T-helper 22 cell (primary cell): ENCODE data around the gene UPF1.
"Not testable (repeated sequence)": the region's sequence is repeated elsewhere in the genome, so short reads cannot be mapped to it uniquely, and the experiment has no call there.

ENCODE experiments used
- DNase-seq: peaks from one replicate; pipeline ENCODE4 v3.0.0-alpha.2; 2020; ENCODE audit warnings: low read depth

Gene UPF1

DNA sequence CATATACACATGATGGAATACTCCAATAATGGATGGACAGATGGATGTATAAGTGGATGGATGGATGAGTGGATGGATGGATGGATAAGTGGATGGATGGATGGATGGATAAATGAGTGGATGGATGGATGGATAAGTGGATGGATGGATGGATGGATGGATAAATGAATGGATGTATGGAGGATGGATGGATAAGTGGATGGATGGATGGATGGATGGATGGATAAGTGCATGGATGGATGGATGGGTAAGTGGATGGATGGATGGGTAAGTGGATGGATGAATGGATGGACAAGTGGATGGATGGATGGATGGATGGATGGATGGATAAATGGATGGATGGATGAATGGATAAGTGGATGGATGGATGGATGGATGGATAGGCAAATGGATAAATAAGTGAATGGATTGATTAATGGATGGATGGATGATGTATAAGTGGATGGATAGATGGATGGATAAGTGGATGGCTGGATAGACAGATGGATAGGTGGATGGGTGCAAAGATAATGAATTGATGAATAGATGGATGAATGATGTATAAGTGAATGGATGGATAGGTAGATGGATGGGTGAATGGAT is 32.3 kb upstream of the UPF1 start:
- no peak for DNase-seq

DNA sequence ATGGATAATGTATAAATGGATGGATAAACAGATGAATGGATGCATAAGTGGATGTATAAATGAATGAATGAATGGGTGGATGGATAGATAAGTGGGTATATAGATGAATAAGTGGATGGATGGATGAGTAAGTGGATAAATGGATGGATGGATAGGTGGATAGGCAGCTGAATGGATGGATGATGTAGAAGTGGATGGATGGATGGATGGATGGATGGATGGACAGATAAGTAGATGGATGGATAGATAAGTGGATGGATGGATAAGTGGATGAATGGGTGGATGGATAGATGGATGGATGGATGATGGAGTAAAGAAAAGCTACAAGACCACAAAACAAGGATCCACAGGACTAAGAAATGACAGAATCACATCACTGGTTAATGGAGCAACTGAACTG is 31.7 kb upstream of the UPF1 start:
- DNase-seq, result no peak

DNA sequence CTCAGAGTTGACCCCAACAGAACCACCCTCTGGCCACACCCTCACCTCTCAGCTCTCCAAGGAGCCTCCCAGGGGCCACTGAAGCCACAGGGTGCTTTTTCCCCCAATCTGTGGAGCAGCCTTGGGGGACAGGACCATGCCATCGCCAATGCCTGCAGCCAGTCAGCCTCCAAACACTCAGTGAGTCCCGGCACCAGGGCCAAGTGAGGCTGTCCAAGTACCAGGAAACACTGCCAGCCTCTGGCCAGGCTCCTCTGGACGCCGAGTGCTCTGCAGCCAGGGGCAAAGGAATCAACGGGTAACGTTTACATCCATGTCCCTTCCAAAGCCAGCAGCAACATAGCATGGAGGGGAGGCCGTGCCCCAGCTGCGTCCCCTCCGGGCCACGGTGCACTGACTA is 31.1 kb upstream of the UPF1 start:
- DNase-seq, result no peak

DNA sequence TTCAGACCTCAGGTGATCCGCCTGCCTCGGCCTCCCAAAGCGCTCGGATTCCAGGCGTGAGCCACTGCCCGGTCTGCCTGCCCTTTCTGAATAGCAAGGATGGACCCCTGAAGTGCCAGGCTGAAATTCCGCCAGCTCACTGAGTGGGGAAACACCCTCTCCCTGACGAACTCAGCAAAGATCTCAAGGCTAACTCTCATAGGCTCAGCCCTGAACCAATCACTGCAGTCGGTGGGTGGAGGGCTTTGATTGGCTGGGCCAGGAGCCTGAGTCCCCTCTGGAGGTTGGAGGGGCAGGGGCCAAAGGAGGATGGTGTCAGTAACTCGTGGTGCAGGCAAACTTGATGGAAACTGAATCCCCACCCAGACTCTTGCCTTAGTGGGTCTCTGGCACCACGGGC is 29.4 kb upstream of the UPF1 start:
- DNase-seq, result no peak

DNA sequence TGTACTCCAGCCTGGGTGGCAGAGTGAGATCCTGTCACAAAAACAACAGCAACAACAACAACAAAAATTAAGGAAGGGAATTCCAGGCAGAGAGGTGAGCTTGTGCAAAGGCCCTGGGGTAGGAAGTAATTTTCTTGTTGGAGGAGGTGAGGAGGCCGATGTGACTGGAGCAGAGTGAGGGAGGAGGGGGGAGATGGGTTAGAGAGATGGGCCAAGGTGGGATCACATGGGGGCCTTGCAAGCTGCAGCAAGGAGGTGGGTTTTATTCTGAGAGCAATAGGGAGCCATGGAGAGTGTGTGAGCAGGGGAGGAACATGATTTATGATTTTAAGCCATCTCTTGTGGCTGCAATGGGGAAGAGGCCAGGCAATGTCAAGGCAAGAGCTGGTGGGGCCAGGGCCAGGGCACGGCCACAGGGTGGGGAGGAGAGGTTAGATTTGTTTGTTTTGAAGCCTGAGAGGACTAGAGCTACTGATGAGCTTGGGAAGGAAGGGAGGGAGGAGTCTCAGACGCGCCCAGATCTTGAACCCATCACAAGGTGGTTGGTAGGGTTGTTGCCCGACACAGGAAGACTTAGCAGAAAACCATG is 28.1 kb upstream of the UPF1 start:
- no peak for DNase-seq

DNA sequence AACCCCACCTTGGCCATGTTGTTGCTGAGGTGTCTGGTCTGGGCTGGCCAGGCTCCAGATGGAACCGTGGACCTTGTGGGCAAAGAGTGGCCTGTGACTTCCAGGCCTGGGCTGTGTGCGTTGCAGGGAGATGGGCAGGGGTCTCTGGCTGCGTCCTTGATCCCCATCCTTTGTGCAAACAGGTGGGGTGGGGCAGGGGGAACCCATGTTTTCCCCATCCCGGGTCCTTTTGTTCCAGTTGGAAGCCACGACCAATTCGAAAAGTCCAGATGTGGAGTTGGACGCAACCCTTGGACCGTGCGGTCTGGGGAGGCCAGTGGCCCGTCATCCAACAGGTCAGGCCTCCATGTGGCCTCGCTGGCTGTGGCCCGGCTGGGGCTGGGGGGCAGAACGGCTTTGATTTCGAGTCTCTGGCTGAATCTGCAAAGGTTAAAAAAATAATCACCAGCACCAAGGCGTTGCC is 27.6 kb upstream of the UPF1 start:
- no peak for DNase-seq

DNA sequence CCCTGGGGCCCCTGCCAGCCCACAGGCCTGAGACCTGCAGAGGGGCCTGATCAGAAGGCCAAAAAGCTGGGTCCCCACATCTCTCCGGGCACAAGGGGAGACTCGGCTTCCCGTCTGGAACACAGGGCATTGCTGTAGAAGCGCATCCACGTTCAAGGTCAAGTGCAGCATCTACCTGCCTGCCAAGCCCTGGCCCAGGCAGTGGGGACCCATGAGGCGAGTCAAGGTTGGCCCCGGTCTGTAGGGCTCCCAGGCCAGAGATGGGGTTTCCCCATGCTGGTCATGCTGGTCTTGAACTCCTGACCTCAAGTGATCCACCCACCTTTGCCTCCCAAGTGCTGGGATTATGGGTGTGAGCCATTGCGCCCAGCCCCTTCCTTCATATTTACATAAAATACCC is 27.1 kb upstream of the UPF1 start:
- no peak for DNase-seq

DNA sequence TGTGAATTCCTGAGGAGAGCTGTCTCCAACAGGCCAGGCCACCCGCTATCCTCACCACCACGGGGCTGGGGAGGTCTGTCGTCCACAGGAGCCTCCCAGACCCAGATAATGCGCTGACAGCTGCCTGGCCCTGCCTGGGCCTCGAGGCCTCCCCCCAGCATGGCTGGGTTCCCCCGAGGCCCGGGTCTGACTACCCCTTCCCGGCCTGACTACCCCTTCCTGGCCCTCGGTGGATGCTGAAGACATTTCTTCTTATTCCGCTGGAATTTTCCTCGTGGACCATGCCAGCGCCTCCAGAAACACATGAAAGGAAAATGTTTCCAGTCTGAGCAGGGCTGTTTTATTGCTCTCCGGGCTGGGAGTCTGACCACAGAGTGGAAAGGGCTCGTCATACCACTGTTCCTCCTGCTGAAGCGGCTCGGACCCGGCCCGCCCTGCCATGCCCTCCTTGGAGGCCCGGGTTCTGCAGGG is 23.9 kb upstream of the UPF1 start:
- DNase-seq, result no peak

DNA sequence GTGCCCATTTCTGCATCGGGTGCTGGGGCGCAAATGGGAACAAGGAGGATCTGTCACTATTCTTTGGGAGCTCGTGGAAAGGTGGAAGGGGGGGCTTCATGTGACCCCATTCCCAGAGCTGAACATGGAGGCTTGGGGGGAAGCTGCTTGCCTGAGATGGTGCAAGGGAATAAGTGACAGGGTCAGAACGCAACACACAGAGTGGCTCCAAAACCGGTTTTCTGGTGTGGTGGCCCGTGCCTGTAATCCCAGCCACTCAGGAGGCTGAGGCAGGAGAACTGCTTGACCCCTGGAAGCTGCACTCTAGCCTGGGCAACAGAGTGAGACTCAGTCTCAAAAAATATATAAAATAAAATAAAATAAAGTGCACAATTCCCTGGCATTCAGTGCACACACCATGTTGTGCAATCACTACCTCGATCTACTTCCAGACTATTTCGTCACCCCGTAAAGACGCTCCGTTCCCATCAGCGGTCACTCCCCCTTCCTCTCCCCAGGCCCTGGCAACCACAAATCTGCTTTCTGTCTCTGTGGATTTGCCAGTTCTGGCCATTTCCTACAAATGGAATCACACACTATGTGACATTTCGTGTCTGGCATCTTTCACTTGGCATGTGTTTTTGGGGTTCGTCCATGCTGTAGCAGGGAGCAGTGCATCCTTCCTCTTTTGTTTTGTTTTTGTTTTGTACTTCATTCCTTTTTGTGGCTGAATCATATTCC is 22.4 kb upstream of the UPF1 start:
- DNase-seq, result no peak

DNA sequence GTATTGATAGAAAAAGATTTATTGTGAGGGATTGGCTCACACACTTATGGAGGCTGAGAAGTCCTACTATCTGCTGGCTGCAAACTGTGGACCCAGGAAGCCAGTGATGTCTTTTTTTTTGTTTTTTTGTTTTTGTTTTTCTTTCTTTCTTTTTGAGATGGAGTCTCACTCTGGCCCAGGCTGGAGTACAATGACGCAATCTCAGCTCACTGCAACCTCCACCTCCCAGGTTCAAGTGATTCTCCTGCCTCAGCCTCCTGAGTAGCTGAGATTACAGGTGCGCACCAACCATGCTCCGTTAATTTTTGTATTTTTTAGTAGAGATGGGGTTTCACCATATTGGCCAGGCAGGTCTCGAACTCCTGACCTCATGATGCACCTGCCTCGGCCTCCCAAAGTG is 20.1 kb upstream of the UPF1 start:
- DNase-seq, result not testable (repeated sequence)

DNA sequence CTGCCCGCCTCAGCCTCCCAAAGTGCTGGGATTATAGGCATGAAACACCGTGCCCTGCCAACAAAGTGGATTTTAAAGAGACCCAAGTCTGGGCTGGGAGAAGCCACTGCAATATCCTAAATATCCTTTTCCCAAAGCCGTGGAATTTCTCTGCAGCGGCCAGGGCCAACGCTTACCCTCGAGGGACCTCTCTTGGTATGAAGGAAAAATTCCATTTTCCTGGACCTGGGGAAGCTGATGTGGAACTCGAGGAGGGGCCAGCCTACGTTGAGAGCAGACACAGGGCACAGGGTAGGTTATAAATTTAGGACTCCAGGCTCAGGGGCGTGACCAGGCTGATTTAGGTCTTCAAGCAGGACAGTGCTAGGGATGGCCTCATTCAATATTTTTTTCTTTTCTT is 17.7 kb upstream of the UPF1 start:
- DNase-seq, result no peak

DNA sequence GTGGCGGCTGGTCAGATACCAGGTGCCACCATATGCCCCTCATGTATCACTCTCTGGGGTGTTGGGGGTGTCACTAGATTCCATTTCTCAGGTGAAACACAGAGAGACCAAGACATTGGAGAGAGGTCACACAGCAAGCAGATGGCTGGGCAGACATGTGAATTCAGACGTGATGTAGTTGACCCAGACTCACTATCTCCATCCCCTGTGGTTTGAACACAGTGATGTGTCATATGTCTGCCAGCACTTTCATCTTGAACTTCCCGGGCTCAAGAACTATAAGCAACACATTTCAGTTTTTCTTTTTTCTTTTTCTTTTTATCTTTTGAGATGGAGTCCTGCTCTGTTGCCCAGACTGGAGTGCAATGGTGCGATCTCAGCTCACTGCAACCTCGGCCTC is 16.1 kb upstream of the UPF1 start:
- DNase-seq, result no peak

DNA sequence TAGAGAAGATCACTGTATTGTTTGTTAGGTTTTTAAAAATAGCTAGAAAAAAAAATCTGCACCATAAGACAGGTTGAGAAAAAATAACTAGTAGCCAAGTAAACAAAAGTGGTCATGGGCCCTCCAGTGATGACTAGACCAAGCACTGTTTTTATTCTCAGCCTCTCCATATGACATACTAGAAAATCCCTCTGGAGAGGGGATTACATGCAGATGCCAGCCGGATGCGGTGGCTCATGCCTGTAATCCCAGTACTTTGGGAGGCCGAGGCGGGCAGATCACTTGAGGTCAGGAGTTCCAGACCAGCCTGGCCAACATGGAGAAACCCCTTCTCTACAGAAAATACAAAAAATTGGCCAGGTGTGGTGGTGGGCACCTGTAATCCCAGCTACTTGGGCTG is 15.1 kb upstream of the UPF1 start:
- DNase-seq, result not testable (repeated sequence)

DNA sequence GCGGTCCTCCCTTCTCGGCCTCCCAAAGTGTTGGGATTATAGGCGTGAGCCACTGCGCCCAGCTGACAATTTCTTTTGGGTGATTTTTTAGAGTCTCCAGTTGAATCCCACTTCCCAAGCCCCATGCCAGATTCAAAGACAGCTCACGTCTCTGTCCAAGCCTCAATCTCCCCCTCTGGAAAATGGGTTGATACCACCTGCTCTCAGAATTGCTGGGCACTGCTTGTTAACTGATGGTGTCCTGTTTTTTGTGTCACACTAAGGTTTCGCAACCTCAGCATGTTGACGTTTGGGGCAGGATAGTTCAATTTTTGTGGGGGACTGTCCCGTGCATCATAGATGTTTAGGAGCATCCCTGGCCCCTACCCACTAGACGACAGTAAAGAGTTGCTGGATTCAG is 14.2 kb upstream of the UPF1 start:
- no peak for DNase-seq

DNA sequence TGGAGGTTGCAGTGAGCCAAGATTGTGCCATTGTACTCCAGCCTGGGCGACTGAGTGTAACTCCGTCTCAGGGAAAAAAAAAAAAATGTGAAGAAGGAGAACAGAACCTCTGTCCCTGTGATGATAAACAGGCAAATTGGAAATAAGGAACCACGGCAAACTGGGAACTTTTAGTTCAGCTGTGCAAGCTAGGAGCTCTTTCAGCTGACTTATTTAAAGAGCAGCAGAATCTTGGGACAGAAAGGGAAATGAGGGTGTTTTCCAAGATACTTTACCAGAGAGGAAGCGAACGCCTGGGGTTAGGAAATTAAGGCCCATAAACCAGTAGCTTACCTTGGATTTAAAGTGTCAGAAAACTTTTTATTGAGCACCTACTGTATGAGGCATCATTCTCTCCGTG is 3.0 kb upstream of the UPF1 start:
- no peak for DNase-seq

DNA sequence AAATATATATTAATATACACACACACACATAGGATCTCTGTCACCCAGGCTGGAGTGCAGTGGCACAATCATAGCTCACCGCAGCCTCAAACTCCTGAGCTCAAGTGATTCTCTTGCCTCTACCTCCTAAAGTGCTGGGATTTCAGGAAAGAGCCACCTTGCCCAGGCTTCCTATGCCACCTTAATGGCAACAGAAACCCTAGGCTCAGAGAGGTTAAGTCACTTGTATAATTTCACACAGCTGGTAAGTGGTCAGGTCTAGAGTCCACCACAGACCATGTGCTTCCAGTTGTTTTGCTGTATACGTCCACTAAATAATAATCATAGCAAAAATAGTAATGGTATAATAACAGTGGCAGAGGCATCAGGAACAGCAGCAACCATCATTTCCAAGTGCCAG is 1.3 kb upstream of the UPF1 start:
- no peak for DNase-seq

DNA sequence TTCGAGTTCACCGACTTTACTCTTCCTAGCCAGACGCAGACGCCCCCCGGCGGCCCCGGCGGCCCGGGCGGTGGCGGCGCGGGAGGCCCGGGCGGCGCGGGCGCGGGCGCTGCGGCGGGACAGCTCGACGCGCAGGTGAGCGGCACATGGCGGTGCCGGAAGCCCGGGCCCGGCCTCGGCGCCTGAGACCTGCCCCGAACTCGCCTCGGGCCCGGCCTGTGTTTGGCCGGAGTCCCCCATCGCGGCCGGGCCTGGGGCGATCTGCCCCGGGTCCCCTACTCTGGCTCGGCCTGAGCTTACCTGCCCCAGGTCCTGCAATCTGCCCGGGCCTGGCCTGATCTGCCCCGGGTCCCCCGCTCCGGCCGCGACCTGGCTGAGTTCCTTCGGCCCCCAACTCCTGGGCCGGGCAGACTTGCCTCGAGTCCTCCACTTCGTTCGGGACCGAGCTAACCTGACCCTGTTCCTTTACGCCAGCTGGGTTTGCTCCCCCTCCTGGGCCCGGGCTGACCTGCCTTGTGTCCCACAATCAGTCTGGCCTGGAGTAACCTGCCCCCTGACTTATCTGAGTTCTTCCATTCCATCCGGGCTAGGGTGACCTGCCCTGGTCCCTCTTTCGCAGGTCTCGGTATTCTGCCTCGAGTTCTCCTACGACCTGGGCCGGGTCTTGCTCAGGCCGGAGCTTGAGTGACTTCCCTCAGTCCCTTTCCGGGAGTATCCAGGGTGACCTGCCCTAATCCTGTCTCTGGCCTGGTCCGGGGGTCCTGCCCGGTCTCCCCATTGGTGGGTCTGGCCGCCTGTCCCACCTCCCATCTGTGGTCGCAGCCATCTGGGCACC is 764 bp downstream of the UPF1 start:
- DNase-seq, result no peak

DNA sequence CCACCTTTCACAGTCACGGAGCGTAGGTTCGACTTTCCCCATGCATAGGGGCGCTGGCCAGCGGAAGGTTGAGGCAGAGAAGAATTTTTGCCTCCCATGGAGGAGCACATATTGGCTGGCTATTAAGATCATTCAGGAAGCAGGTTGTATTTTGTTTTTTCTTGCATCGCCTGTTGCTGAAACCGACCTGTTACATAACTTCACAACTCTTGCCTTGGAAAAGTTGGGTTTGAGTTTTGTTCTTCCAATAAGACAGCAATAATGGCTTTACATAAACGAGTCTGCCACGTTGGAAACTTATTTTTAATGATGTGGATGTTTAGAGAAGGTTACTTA is 1.4 kb downstream of the UPF1 start:
- DNase-seq, result no peak

DNA sequence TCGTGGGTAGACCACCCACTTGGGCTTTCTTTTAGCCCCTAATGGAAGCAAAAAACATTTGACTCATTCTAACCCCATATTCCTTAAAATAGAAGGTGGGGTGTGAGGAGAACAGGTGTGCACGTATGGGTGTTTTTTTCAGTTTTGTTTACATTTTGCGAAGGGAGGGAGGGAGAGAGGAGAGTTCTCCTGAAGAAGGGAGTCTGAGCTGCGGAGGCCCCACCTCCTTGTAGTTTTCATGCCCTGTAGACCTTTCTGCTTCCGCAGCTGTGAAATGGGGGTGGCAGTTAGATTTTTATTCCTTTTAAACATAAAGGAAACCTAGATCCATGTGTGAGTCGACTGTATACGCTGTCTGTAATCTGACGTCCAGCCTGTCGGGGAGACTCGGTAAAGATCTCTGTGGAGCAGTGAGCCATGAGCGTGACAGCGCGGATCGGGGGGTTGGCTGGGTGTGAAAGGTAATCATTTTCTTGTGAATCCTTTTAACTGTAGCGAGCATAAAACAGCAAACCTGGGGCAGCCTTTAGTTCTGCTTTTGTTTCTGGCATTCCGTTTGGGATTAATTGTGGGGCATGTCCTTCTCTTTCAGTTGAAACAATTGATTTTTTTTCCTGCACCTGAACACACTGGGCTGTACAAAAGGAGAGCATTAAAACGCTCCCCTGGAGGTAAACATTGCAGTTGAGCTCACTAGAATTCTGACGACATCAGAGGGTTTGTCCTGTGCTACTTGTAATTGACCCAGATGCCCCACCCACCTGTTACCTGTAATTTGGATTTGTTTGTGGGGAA is 2.3 kb downstream of the UPF1 start:
- DNase-seq, result no peak

DNA sequence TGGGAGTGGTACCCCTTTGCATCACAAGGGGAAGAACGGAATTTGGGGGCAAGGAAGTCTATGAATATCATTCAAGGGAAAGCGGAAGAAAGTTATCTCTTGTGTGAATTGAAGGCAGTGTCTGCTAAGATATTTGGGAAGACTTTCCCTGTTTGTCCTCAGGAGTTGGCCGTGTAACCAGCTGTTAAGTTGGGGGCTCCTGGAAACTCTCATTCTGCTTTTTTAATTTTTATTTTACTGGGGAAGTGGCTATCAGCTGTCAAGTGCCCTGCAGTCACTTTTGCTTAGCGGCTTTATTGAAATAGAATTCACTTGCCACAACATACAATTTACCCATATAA is 2.9 kb downstream of the UPF1 start:
- no peak for DNase-seq

DNA sequence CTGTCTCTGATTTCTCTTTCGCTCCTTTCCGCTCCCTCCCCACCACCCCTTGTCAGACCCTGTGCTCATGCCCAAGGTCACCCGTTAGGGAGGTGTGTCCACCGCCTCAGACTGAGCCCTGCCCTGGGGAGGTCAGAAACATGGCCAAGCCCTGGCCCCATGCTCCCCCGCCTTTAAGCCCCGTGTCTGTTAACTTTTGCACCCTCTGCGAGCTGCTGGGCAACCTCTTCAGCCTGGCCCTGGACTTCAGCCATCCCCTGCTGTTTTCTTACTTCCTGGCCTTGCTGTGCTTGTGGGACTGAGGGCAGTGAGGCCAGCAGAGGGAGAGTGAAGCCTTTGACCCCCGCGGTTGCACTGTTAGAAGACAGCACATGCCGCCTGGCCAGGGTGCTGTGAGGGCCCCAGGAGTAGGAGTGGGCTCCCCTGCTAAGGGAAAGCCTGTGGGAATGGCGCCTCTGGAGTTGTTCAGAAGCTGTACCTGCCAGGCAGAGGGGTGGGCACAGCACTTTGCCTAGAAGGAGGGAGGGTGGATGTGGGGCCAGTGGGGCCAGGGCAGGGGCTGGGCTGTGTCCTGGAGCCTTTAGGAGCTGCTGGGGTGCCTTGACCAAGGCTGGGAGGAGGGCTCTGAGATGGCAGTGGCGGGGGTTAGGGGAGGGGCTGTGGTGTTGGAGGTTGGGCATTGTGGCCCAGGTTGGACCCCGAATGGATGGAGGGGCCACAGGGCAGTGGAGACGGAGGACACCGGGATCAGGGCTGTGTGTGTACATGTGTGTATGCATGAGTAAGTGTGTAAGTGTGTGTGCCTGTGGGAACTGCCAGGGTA is 7.9 kb downstream of the UPF1 start:
- no peak for DNase-seq
